HepG2 (cell line): ENCODE measurements around the gene ZNF274. TPM values are rescaled to one million over a fixed set of nuclear protein-coding genes. Genes with fewer than 3 reads are reported as not detected.

Source experiments
- ATAC-seq: fragments of 200-7000 bp; cut with Tn5 transposase; 3 replicates; pipeline ENCODE4 v1.9.1; 2020; ENCODE audit warnings: mild to moderate bottlenecking, moderate library complexity
- BruUV-seq: library from RNA; stranded (reverse); fragments of 400-500 nt; replicated peaks from 2 replicates; lab custom pipeline; 2021; lab: Mats Ljungman, UMichigan
- CTCF ChIA-PET: fragments of 300-600 bp; formaldehyde crosslinking; extraction: SDS; loops from one replicate; lab custom pipeline; 2021; ENCODE audit warnings: low total read pairs, inconsistent platforms, low intra/inter-chr PET ratio; lab: Yijun Ruan, JAX
- POLR2A ChIA-PET: fragments of 350-600 bp; sonication (Branson Sonifier 250); formaldehyde crosslinking; loops from one replicate; lab custom pipeline; 2020; ENCODE audit warnings: antibody characterized with exemption, inconsistent platforms; lab: Yijun Ruan, JAX
- DNase-seq: peaks from one replicate; pipeline ENCODE4 v3.0.0-alpha.2; 2015; ENCODE audit warnings: low spot score
- FAIRE-seq: peaks from 3 replicates; lab custom pipeline; 2011; peaks lifted over from hg19 to GRCh38; lab: Jason Lieb, UNC
- H2AFZ ChIP-seq: one replicate; pipeline ENCODE4 v1.6.1; 2011; ENCODE audit warnings: low read length, inconsistent platforms
- H3K27ac ChIP-seq: fragments of 300-600 bp; 3 replicates; pipeline ENCODE4 v1.8.0; 2011; ENCODE audit warnings: mixed run types, mild to moderate bottlenecking, mixed read lengths, low read length, inconsistent platforms; ENCODE audit not compliant: insufficient read depth; ENCODE audit errors: extremely low read length
- H3K27me3 ChIP-seq, 2 experiments: fragments of 200-600 bp in 1 of 2; 2 replicates in 1 of 2; 3 replicates in 1 of 2; pipeline versions ENCODE4 v1.6.0 to v1.8.0; 2011; ENCODE audit warnings: low read length in 2 of 2, mild to moderate bottlenecking in 2 of 2, moderate library complexity in 2 of 2, inconsistent platforms in 1 of 2; ENCODE audit not compliant: insufficient read depth in 2 of 2, control insufficient read depth in 1 of 2
- H3K36me3 ChIP-seq, 2 experiments: fragments of 200-600 bp in 1 of 2; replicated peaks in 1 of 2; 2 replicates in 1 of 2; 3 replicates in 1 of 2; pipeline versions ENCODE4 v1.5.1 to v1.8.0; 2011; ENCODE audit warnings: low read length in 2 of 2, inconsistent platforms in 1 of 2; ENCODE audit not compliant: insufficient read depth in 2 of 2, control insufficient read depth in 1 of 2
- H3K4me1 ChIP-seq: 2 replicates; pipeline ENCODE4 v1.5.1; 2012; ENCODE audit warnings: low read length, inconsistent platforms; ENCODE audit not compliant: insufficient read depth
- H3K4me2 ChIP-seq: 2 replicates; pipeline ENCODE4 v1.6.0; 2011; ENCODE audit warnings: low read depth, low read length, inconsistent platforms
- H3K4me3 ChIP-seq, 3 experiments: fragments of 200-600 bp in 1 of 3; sonication (generic), shearing (Covaris generic) in 1 of 3; replicated peaks in 1 of 3; 2 replicates each; pipeline ENCODE4 v1.5.1; 2011 to 2016; ENCODE audit warnings: low read length in 3 of 3, inconsistent platforms in 2 of 3, low read depth in 2 of 3, mild to moderate bottlenecking in 2 of 3, control low read depth in 1 of 3, mixed read lengths in 1 of 3; ENCODE audit not compliant: insufficient read depth in 1 of 3
- H3K79me2 ChIP-seq: one replicate; pipeline ENCODE4 v1.6.1; 2011; ENCODE audit warnings: low read length, inconsistent platforms; ENCODE audit not compliant: insufficient read depth
- H3K9ac ChIP-seq: 2 replicates; pipeline ENCODE4 v1.6.0; 2011; ENCODE audit warnings: mild to moderate bottlenecking, low read depth, low read length, inconsistent platforms; ENCODE audit not compliant: insufficient read depth
- H3K9me3 ChIP-seq: 2 replicates; pipeline ENCODE4 v1.5.1; 2012; ENCODE audit warnings: mild to moderate bottlenecking, low read length
- H4K20me1 ChIP-seq: 2 replicates; pipeline ENCODE4 v1.6.0; 2011; ENCODE audit warnings: inconsistent platforms, mild to moderate bottlenecking, low read length, moderate library complexity; ENCODE audit not compliant: insufficient read depth
- BCLAF1 ChIP-seq: fragments of 450-650 bp; IDR thresholded peaks from 2 replicates; pipeline ENCODE4 v1.6.1; 2017; ENCODE audit warnings: mild to moderate bottlenecking
- BRF2 ChIP-seq: sonication (generic); formaldehyde crosslinking; IDR thresholded peaks from 2 replicates; pipeline ENCODE4 v1.8.1; 2022; ENCODE audit warnings: mild to moderate bottlenecking, missing genetic modification reagents
- CREB3 ChIP-seq: sonication (generic); formaldehyde crosslinking; IDR thresholded peaks from 2 replicates; pipeline ENCODE4 v1.5.0; 2020; ENCODE audit warnings: missing genetic modification reagents
- DR1 ChIP-seq: sonication (generic); formaldehyde crosslinking; IDR thresholded peaks from 2 replicates; pipeline ENCODE4 v1.8.0; 2021; ENCODE audit warnings: mild to moderate bottlenecking, missing genetic modification reagents, inconsistent platforms
- FOXC1 ChIP-seq: sonication (generic); formaldehyde crosslinking; IDR thresholded peaks from 2 replicates; pipeline ENCODE4 v1.8.0; 2022; ENCODE audit warnings: mild to moderate bottlenecking, missing genetic modification reagents, borderline replicate concordance
- HHEX ChIP-seq: IDR thresholded peaks from 2 replicates; pipeline ENCODE4 v1.6.1; 2016; ENCODE audit warnings: control low read depth
- KAT2B ChIP-seq: fragments of 150-350 bp; IDR thresholded peaks from 2 replicates; pipeline ENCODE4 v1.6.1; 2014; ENCODE audit warnings: low read depth, low read length, borderline replicate concordance
- MAF1 ChIP-seq: sonication (generic); formaldehyde crosslinking; IDR thresholded peaks from 2 replicates; pipeline ENCODE4 v1.5.0; 2020; ENCODE audit warnings: missing genetic modification reagents, borderline replicate concordance
- NFKBIZ ChIP-seq: IDR thresholded peaks from 2 replicates; pipeline ENCODE4 v1.6.1; 2018; ENCODE audit warnings: missing genetic modification reagents, missing compliant biosample characterization
- PTBP1 ChIP-seq: fragments of 200-400 bp; formaldehyde crosslinking; IDR thresholded peaks from 2 replicates; pipeline ENCODE4 v1.6.1; 2018; ENCODE audit warnings: low read length, low read depth; ENCODE audit not compliant: poor library complexity, severe bottlenecking
- REPIN1 ChIP-seq: sonication (generic); formaldehyde crosslinking; IDR thresholded peaks from 2 replicates; pipeline ENCODE4 v1.8.0; 2022; ENCODE audit warnings: missing genetic modification reagents, low read depth, mild to moderate bottlenecking, borderline replicate concordance
- SMAD1 ChIP-seq: sonication (generic); formaldehyde crosslinking; IDR thresholded peaks from 2 replicates; pipeline ENCODE4 v1.4.0; 2020; ENCODE audit warnings: missing genetic modification reagents, low read depth, mild to moderate bottlenecking, borderline replicate concordance
- ZNF562 ChIP-seq: sonication (generic); formaldehyde crosslinking; IDR thresholded peaks from 2 replicates; pipeline ENCODE4 v1.8.0; 2022; ENCODE audit warnings: missing genetic modification reagents, borderline replicate concordance
- WGBS: methylation state at CpG from one replicate; pipeline ENCODE4 v1.1.6; 2017; ENCODE audit warnings: low lambda C conversion rate; 5-methylcytosine and 5-hydroxymethylcytosine counted together
- in situ Hi-C: cut with HindIII; loops from 2 replicates; pipeline ENCODE4 v1.10.0; 2017; ENCODE audit warnings: low pct_unique_long_range_greater_than_20kb; ENCODE audit not compliant: extremely low pct_ligation_motif_present
- intact Hi-C: fragments of 100-400 bp; cut with micrococcal nuclease; formaldehyde crosslinking; loops from one replicate; pipeline ENCODE4 v1.10.0; 2022; ENCODE audit not compliant: unreplicated experiment
- polyA plus RNA-seq, 8 experiments: library from polyadenylated mRNA; depleted of rRNA in 3 of 8; stranded (reverse) in 7 of 8; unstranded in 1 of 8; fragments of >200 nt; fragmentation: Illumina TruSeq in 4 of 8; extraction: Trizol in 4 of 8; gene quantifications; 2 replicates each; pipeline versions ENCODE4 v1.2.1 to v1.2.3, GENCODE V29; 2011 to 2016; ENCODE audit warnings: low read depth in 4 of 8, missing spikeins in 1 of 8, mixed read lengths in 1 of 8; ENCODE audit not compliant: insufficient read depth in 1 of 8
- total RNA-seq, 5 experiments: library from RNA; depleted of rRNA; stranded (reverse); fragments of >200 nt; fragmentation: Illumina TruSeq; extraction: Trizol; gene quantifications; 2 replicates each; pipeline ENCODE4 v1.2.3, GENCODE V29; 2016; ENCODE audit warnings: low read depth in 1 of 5

ZNF274 gene
- total and polyA plus RNA-seq, 2 of the 13 experiments (the other 11 are each of a cell fraction or from before 2014, with no cell fraction given) = 16.1 to 23.0 TPM

- intact Hi-C loops = loop anchor here (10.0 kb wide), 1 partner anchor 332 kb away; no protein-coding TSS in a partner anchor
- FAIRE-seq = no peak
- CTCF ChIA-PET = no interaction called here
Observed at GRCh38 chr19:58157045-58157728, 25.7 kb upstream of the ZNF274 start.

More at GRCh38 chr19:58157045-58157728, 25.7 kb upstream of the ZNF274 start:
- peaks cover 40% of the 10 kb centered on the region for H3K9me3 ChIP-seq
- no peaks in the 10 kb centered on the region for H3K27me3 ChIP-seq
- no peaks in the 10 kb centered on the region for H4K20me1 ChIP-seq
- H3K4me2 ChIP-seq = no peak overlapping the region
- H3K79me2 ChIP-seq = no peaks in the 10 kb centered on the region
- TF ChIP-seq KAT2B = no peak
- TF ChIP-seq REPIN1 (CRISPR knock-in tag) = no peak
- TF ChIP-seq BRF2 (CRISPR knock-in tag) = no peak
- no peak for TF ChIP-seq DR1
- TF ChIP-seq ZNF562 = no peak
- TF ChIP-seq CREB3 (CRISPR knock-in tag) = no peak
- no peak for TF ChIP-seq FOXC1
- no peak for TF ChIP-seq BCLAF1
- no peak for TF ChIP-seq PTBP1
- no peak for TF ChIP-seq NFKBIZ (CRISPR knock-in tag)
- no peak for TF ChIP-seq SMAD1 (CRISPR knock-in tag)
- TF ChIP-seq HHEX (CRISPR knock-in tag) = no peak
- TF ChIP-seq MAF1 (CRISPR knock-in tag) = no peak
- TF ChIP-seq, all 625 proteins: peak for 0
- no peaks in the 10 kb centered on the region for H3K36me3 ChIP-seq
- no peak for DNase-seq
- H2AFZ ChIP-seq = no peak overlapping the region
- BruUV-seq = no TSS peak
- POLR2A ChIA-PET = interaction anchor here (1.8 kb wide), 1 partner anchor 241 kb away, joined by 3 read pairs; the partner anchor contains the start of gene ZNF417
- peaks cover 10% of the 10 kb centered on the region for H3K4me1 ChIP-seq
- H3K9ac ChIP-seq = no peak overlapping the region
- in situ Hi-C loops = loop anchor here (10.0 kb wide), 3 partner anchors 242 to 582 kb away; partner anchors contain the start of genes ZNF416, ZNF417 and ZNF776
- 75% methylated on average over 16 of the region's 53 CpGs for WGBS
- no peak overlapping the region for H3K4me3 ChIP-seq
- no peak overlapping the region for H3K27ac ChIP-seq
- no peak for ATAC-seq
